H9 (cell line): ENCODE results near the gene ZNF775. TPM values are rescaled to one million over a fixed set of nuclear protein-coding genes. Genes with fewer than 3 reads are reported as not detected.

Experiments used
- DNase-seq: peaks from one replicate; pipeline ENCODE4 v3.0.0-alpha.2; 2017
- H2AFZ ChIP-seq: one replicate; pipeline ENCODE4 v1.6.1; 2013; ENCODE audit warnings: mild to moderate bottlenecking, low read length, control low read depth, moderate library complexity
- H2AK5ac ChIP-seq: 2 replicates; pipeline ENCODE4 v1.6.1; 2013; ENCODE audit warnings: low read length, control low read depth, mixed read lengths; ENCODE audit not compliant: insufficient read length
- H2BK120ac ChIP-seq: one replicate; pipeline ENCODE4 v1.6.1; 2013; ENCODE audit warnings: low read depth, mild to moderate bottlenecking, low read length, control low read depth, inconsistent platforms; ENCODE audit not compliant: poor library complexity, severe bottlenecking
- H2BK12ac ChIP-seq: 2 replicates; pipeline ENCODE4 v1.6.1; 2013; ENCODE audit warnings: low read length, control low read depth, mixed read lengths, low read depth; ENCODE audit not compliant: insufficient read length
- H2BK15ac ChIP-seq: 2 replicates; pipeline ENCODE4 v1.6.1; 2013; ENCODE audit warnings: low read depth, low read length, control low read depth
- H2BK20ac ChIP-seq: one replicate; pipeline ENCODE4 v1.6.1; 2013; ENCODE audit warnings: low read depth, mild to moderate bottlenecking, low read length, control low read depth, inconsistent platforms; ENCODE audit not compliant: poor library complexity, severe bottlenecking
- H2BK5ac ChIP-seq: 2 replicates; pipeline ENCODE4 v1.6.1; 2013; ENCODE audit warnings: low read length, control low read depth, mixed read lengths; ENCODE audit not compliant: insufficient read length
- H3K14ac ChIP-seq: 2 replicates; pipeline ENCODE4 v1.6.1; 2013; ENCODE audit warnings: low read length, control low read depth; ENCODE audit not compliant: insufficient read depth
- H3K18ac ChIP-seq: 2 replicates; pipeline ENCODE4 v1.6.1; 2013; ENCODE audit warnings: low read depth, mild to moderate bottlenecking, mixed read lengths, low read length, control low read depth; ENCODE audit not compliant: insufficient read length
- H3K23ac ChIP-seq: 2 replicates; pipeline ENCODE4 v1.6.1; 2013; ENCODE audit warnings: low read length, control low read depth, mixed read lengths, low read depth; ENCODE audit not compliant: insufficient read length
- H3K23me2 ChIP-seq: 2 replicates; pipeline ENCODE4 v1.6.1; 2013; ENCODE audit warnings: low read depth, mild to moderate bottlenecking, mixed read lengths, low read length, control low read depth; ENCODE audit not compliant: insufficient read length, poor library complexity, severe bottlenecking
- H3K27ac ChIP-seq: 2 replicates; pipeline ENCODE4 v1.5.1; 2013; ENCODE audit warnings: low read length, control low read depth, mixed read lengths, low read depth; ENCODE audit not compliant: insufficient read length
- H3K27me3 ChIP-seq: 2 replicates; pipeline ENCODE4 v1.6.1; 2013; ENCODE audit warnings: low read length, control low read depth, inconsistent platforms; ENCODE audit not compliant: insufficient read depth
- H3K4ac ChIP-seq: 2 replicates; pipeline ENCODE4 v1.6.1; 2013; ENCODE audit warnings: low read depth, mild to moderate bottlenecking, control low read depth, inconsistent platforms, low read length, moderate library complexity
- H3K4me1 ChIP-seq: 2 replicates; pipeline ENCODE4 v1.6.1; 2013; ENCODE audit warnings: low read length, control low read depth, inconsistent platforms; ENCODE audit not compliant: insufficient read depth
- H3K4me2 ChIP-seq: 2 replicates; pipeline ENCODE4 v1.6.1; 2013; ENCODE audit warnings: low read length, control low read depth, mixed read lengths; ENCODE audit not compliant: insufficient read length, insufficient read depth
- H3K56ac ChIP-seq: 2 replicates; pipeline ENCODE4 v1.6.1; 2013; ENCODE audit warnings: low read depth, mild to moderate bottlenecking, mixed read lengths, low read length, control low read depth; ENCODE audit not compliant: insufficient read length
- H3K79me1 ChIP-seq: 2 replicates; pipeline ENCODE4 v1.6.1; 2013; ENCODE audit warnings: low read depth, mild to moderate bottlenecking, moderate library complexity, low read length, control low read depth, inconsistent platforms; ENCODE audit not compliant: insufficient read depth, poor library complexity, severe bottlenecking
- H3K79me2 ChIP-seq: 2 replicates; pipeline ENCODE4 v1.6.1; 2013; ENCODE audit warnings: low read length, control low read depth, inconsistent platforms; ENCODE audit not compliant: insufficient read depth
- H3K9ac ChIP-seq: 2 replicates; pipeline ENCODE4 v1.6.1; 2013; ENCODE audit warnings: low read length, control low read depth, mixed read lengths; ENCODE audit not compliant: insufficient read length; ENCODE audit errors: extremely low read depth
- H3K9me3 ChIP-seq: one replicate; pipeline ENCODE4 v1.6.1; 2013; ENCODE audit warnings: low read depth, low read length, inconsistent platforms; ENCODE audit not compliant: control insufficient read depth
- H3T11ph ChIP-seq: one replicate; pipeline ENCODE4 v1.6.1; 2013; ENCODE audit warnings: mild to moderate bottlenecking, low read length, control low read depth, inconsistent platforms
- H4K20me1 ChIP-seq: one replicate; pipeline ENCODE4 v1.6.1; 2013; ENCODE audit not compliant: control insufficient read depth, insufficient read length, insufficient read depth
- H4K5ac ChIP-seq: 2 replicates; pipeline ENCODE4 v1.6.1; 2013; ENCODE audit warnings: low read depth, mild to moderate bottlenecking, mixed read lengths, low read length, control low read depth; ENCODE audit not compliant: insufficient read length
- H4K8ac ChIP-seq: replicated peaks from 2 replicates; pipeline ENCODE4 v1.6.1; 2013; ENCODE audit warnings: low read length, control low read depth, mixed read lengths, low read depth; ENCODE audit not compliant: insufficient read length
- H4K91ac ChIP-seq: 2 replicates; pipeline ENCODE4 v1.6.1; 2013; ENCODE audit warnings: low read depth, mild to moderate bottlenecking, moderate library complexity, mixed read lengths, low read length, control low read depth; ENCODE audit not compliant: insufficient read length
- H3K27ac Mint-ChIP-seq, 3 experiments: 2 replicates in 2 of 3; 3 replicates in 1 of 3; pipeline ENCODE4 v1.8.0; 2020 to 2021; ENCODE audit warnings: mixed read lengths in 3 of 3, mild to moderate bottlenecking in 1 of 3, moderate library complexity in 1 of 3
- H3K27me3 Mint-ChIP-seq: 2 replicates; pipeline ENCODE4 v1.8.0; 2021; ENCODE audit warnings: low read depth, mild to moderate bottlenecking, moderate library complexity, mixed read lengths
- H3K36me3 Mint-ChIP-seq, 3 experiments: 2 replicates in 2 of 3; 3 replicates in 1 of 3; pipeline ENCODE4 v1.8.0; 2020 to 2021; ENCODE audit warnings: low read depth in 3 of 3, mixed read lengths in 3 of 3; ENCODE audit not compliant: insufficient read depth in 1 of 3
- H3K4me1 Mint-ChIP-seq, 2 experiments: 2 replicates each; pipeline ENCODE4 v1.8.0; 2020; ENCODE audit warnings: mixed read lengths in 2 of 2
- H3K4me3 Mint-ChIP-seq, 2 experiments: 2 replicates in 1 of 2; 3 replicates in 1 of 2; pipeline ENCODE4 v1.8.0; 2020 to 2021; ENCODE audit warnings: mild to moderate bottlenecking in 2 of 2, mixed read lengths in 2 of 2, moderate library complexity in 1 of 2
- H3K9me3 Mint-ChIP-seq, 2 experiments: 2 replicates in 1 of 2; 3 replicates in 1 of 2; pipeline ENCODE4 v1.8.0; 2020; ENCODE audit warnings: mild to moderate bottlenecking in 2 of 2, mixed read lengths in 2 of 2, moderate library complexity in 1 of 2
- CTCF ChIP-seq: fragments of 200-600 bp; sonication (generic); conservative IDR thresholded peaks from 3 replicates; pipeline ENCODE4 v1.8.0; 2021; ENCODE audit warnings: antibody characterized with exemption, mild to moderate bottlenecking
- WGBS: extraction: QIAGEN DNeasy Blood & Tissue Kit; methylation state at CpG from one replicate; pipeline ENCODE4 v1.1.7; 2013; ENCODE audit warnings: missing lambda C conversion rate, low lambda C conversion rate, mixed read lengths; ENCODE audit not compliant: insufficient read length; ENCODE audit errors: extremely low coverage; 5-methylcytosine and 5-hydroxymethylcytosine counted together
- total RNA-seq: library from RNA; stranded (reverse); gene quantifications from 2 replicates; pipeline ENCODE4 v1.2.1, GENCODE V29; 2021

ZNF775 gene
- total RNA-seq, 1 experiment from 2014 or later, result 10.5 TPM

- H3K4me1 ChIP-seq, result no peaks in the 10 kb centered on the region; the same call in 1 of the 2 replicates
- Mint-ChIP-seq H3K4me3 (no peak overlapping the region), H3K9me3 (no peaks in the 10 kb centered on the region; a peak in 2 of 5 replicates), H3K27me3 (peaks cover 14% of the 10 kb centered on the region), H3K27ac (no peak overlapping the region; a peak in 1 of 7 replicates), H3K36me3 (peaks cover 0 to 8% (median 6%) of the 10 kb centered on the region in 3 experiments; a peak in 5 of 7 replicates), H3K4me1 (peaks cover 17 to 27% of the 10 kb centered on the region in 2 experiments)
- H3K23me2 ChIP-seq, result no peaks in the 10 kb centered on the region
- H4K5ac ChIP-seq, result no peak overlapping the region
- H3K27me3 ChIP-seq, result no peaks in the 10 kb centered on the region
- no peak overlapping the region for H2BK12ac ChIP-seq
- H3K18ac ChIP-seq, result no peak overlapping the region
- no peak overlapping the region for H2BK5ac ChIP-seq
- no peak overlapping the region for H3K4ac ChIP-seq
- no CpG with 5 or more reads among the region's 10 CpGs for WGBS
- H3K9ac ChIP-seq, result no peak overlapping the region
- H2BK120ac ChIP-seq, result no peak overlapping the region
- H2AFZ ChIP-seq, result no peak overlapping the region
- H2BK15ac ChIP-seq, result no peak overlapping the region
- H4K91ac ChIP-seq, result no peak overlapping the region
- no peak for DNase-seq
- H4K8ac ChIP-seq, result no peak overlapping the region
- no peak overlapping the region for H3T11ph ChIP-seq
- TF ChIP-seq CTCF, result no peak
- no peak overlapping the region for H3K56ac ChIP-seq
- H4K20me1 ChIP-seq, result no peaks in the 10 kb centered on the region
- H3K4me2 ChIP-seq, result no peak overlapping the region
- H3K14ac ChIP-seq, result no peak overlapping the region
- no peaks in the 10 kb centered on the region for H3K79me1 ChIP-seq
- no peaks in the 10 kb centered on the region for H3K79me2 ChIP-seq
- H2AK5ac ChIP-seq, result no peak overlapping the region
- H3K27ac ChIP-seq, result no peak overlapping the region
- H2BK20ac ChIP-seq, result no peak overlapping the region
- no peak overlapping the region for H3K23ac ChIP-seq
- no peaks in the 10 kb centered on the region for H3K9me3 ChIP-seq
Observed at GRCh38 chr7:150417239-150417638, 38.1 kb downstream of the ZNF775 start.
